TTC549 (cell line): ENCODE measurements around the gene NFATC2IP.
A peak's percentile ranks its signal among the peaks of the same experiment; 100 is the strongest.
"Not testable (repeated sequence)": the region's sequence is repeated elsewhere in the genome, so short reads cannot be mapped to it uniquely, and the experiment has no call there.

Experiments used
- FAIRE-seq: peaks from 2 replicates; lab custom pipeline; 2012; peaks lifted over from hg19 to GRCh38; lab: Jason Lieb, UNC

Gene NFATC2IP

GRCh38 chr16:28974437-28975157 lies 23.9 kb downstream of the NFATC2IP start, which contains the start of gene SPNS1:
Gene SPNS1, plus strand, starts transcription at chr16:28974778. Its CDS starts 374 bp downstream, at chr16:28975152.
- peak; percentile 65 for FAIRE-seq

DNA sequence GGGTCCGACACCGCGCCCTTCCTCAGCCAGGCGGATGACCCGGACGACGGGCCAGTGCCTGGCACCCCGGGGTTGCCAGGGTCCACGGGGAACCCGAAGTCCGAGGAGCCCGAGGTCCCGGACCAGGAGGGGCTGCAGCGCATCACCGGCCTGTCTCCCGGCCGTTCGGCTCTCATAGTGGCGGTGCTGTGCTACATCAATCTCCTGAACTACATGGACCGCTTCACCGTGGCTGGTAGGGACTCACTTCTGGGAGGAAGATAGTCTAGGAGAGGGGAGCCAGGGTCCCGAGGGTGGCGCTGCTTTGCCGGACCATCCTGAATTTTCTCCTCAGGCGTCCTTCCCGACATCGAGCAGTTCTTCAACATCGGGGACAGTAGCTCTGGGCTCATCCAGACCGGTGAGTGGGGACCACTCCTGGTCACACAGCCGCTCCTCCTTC lies 24.4 kb downstream of the NFATC2IP start:
- FAIRE-seq = no peak

- FAIRE-seq = no peak
Observed at GRCh38 chr16:28977703-28978662, 27.2 kb downstream of the NFATC2IP start.

DNA sequence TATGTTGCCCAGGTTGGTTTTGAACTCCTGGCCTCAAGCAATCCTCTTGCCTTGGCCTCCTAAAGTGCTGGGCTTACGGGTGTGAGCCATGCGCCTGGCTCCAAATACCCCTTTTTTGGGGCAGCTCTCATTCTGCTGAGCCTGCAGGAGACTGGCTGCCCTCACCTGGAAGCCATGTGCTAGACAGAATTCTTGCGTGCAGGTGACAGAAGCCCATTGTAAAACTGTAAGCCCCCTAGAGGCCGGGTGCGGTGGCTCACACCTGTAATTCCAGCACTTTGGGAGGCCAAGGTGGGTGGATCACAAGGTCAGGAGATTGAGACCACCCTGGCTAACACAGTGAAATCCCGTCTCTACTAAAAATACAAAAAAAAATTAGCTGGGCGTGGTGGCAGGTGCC lies 29.6 kb downstream of the NFATC2IP start:
- not testable (repeated sequence) for FAIRE-seq

- FAIRE-seq = no peak
Observed at GRCh38 chr16:28980929-28981328, 30.2 kb downstream of the NFATC2IP start.

- FAIRE-seq = no peak
Observed at GRCh38 chr16:28981517-28981916, 30.8 kb downstream of the NFATC2IP start.

GRCh38 chr16:28982418-28982817 lies 31.7 kb downstream of the NFATC2IP start:
- FAIRE-seq = no peak

GRCh38 chr16:28982949-28983348 lies 32.2 kb downstream of the NFATC2IP start:
- no peak for FAIRE-seq

GRCh38 chr16:28983644-28984043 lies 32.9 kb downstream of the NFATC2IP start:
- FAIRE-seq = no peak

DNA sequence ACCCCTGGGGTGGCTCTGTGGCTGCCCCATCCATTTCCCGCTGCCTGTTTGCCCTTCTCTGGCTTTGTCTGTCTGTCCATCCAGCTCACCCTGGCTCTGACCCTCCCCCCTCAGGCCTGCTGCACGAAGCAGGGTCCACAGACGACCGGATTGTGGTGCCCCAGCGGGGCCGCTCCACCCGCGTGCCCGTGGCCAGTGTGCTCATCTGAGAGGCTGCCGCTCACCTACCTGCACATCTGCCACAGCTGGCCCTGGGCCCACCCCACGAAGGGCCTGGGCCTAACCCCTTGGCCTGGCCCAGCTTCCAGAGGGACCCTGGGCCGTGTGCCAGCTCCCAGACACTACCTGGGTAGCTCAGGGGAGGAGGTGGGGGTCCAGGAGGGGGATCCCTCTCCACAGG lies 33.4 kb downstream of the NFATC2IP start:
- no peak for FAIRE-seq

DNA sequence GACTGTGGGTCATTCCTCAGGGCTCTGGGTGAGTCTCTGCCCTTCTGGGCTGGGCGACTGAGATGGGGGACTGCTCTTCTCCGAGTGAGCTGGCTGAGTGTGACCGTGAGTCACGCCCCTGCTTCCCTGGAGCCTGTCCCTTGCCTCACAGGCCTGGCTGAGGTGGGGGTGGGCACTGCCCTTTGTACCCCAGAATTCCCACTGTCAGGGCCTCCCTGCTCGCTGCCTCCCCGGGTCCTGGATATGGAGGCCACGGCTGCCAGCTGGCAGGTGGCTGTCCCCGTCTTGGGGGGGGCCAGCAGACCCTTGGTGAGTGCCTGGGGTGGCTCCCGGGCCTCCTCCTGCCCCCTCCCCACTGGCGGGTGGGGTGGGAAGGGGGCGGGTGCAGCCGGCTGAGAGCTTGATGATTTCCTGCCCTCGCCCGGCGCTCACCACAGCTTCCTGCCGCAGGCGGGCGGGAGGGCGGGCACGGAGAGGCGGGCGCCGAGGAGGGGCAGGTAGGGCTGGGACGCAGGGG lies 33.9 kb downstream of the NFATC2IP start, which contains the start of gene LAT:
Gene LAT (plus strand): TSS at position 434 of the 517 bp plus-strand sequence. CDS start 366 bp downstream, outside the sequence.
- no peak for FAIRE-seq

DNA sequence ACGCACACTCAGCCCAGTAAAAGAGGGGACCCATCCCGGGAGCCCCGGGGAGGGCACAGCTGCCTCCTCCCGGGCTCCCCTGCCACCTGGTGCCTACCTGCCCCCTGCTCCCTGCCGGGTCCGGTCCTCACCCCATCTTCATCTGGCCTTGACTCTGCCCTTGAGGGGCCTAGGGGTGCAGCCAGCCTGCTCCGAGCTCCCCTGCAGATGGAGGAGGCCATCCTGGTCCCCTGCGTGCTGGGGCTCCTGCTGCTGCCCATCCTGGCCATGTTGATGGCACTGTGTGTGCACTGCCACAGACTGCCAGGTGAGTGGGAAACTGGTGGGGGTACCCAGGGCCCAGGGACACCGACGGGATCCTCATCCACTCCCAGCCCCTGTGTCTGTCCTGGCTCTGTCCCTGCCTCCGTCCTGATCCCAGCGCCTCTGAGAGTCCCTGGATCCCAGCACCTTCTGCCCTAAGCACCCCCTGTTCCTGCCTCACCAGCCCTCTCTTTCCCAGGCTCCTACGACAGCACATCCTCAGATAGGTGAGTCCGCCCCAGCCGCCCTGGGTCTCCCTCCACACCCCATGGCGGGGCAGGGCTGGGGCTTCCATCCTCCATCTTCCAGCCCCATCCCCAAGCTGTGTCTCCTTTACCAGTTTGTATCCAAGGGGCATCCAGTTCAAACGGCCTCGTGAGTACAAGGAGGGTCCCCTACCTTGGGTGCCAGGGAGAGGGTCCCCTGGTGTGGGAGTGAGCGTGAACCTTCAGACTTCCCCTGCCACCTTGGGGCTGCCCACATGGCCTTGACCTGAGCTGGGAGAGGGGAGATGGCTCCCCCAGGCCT lies 34.7 kb downstream of the NFATC2IP start:
- FAIRE-seq = no peak

DNA sequence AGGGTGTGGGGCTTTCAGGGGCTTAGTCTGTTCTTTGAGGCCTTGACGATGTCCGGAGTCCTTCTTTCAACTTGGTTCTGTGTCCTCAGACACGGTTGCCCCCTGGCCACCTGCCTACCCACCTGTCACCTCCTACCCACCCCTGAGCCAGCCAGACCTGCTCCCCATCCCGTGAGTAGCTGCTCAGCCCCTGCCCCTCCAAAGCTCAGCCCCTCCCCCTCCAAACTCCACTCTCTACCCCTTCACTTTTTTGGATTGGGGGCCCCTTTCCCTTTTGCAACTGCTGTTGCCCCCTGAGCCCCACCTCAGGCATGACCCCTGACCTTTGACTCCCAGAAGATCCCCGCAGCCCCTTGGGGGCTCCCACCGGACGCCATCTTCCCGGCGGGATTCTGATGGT lies 35.3 kb downstream of the NFATC2IP start:
- FAIRE-seq = no peak

- FAIRE-seq = no peak
Observed at GRCh38 chr16:28986492-28986891, 35.8 kb downstream of the NFATC2IP start.

- FAIRE-seq = no peak
Observed at GRCh38 chr16:28987170-28987853, 36.6 kb downstream of the NFATC2IP start.

GRCh38 chr16:28989363-28989762 lies 38.6 kb downstream of the NFATC2IP start:
- no peak for FAIRE-seq

- FAIRE-seq = no peak
Observed at GRCh38 chr16:28990375-28991040, 39.8 kb downstream of the NFATC2IP start.

- FAIRE-seq = no peak
Observed at GRCh38 chr16:28991687-28992086, 41.0 kb downstream of the NFATC2IP start.

GRCh38 chr16:28992496-28992895 lies 41.8 kb downstream of the NFATC2IP start:
- FAIRE-seq = no peak

DNA sequence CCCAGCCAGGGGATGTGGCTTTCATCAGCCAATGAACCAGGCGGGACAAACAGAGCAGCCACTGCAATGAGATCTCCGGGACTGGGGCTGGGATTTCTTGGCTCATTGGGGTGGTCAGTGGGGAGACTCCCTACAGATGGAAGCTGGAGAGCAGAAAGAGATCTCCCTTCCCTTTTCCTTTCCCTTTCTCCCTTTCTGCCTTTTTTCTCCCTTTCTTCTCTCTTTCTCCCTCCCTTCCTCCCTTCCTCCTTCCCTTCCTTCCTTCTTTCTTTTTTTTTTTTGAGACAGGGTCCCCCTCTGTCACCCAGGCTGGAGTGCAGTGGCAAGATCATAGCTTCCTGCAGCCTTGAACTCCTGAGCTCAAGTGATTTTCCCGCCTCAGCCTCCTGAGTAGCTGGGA lies 48.1 kb downstream of the NFATC2IP start:
- no peak for FAIRE-seq

GRCh38 chr16:28999577-28999976 lies 48.8 kb downstream of the NFATC2IP start:
- no peak for FAIRE-seq
